Skeletal muscle satellite cell (primary cell): Measurements from ENCODE around the gene ZDHHC14.

Experiments used
- H3K27me3 ChIP-seq: 2 replicates; pipeline ENCODE4 v1.7.0; 2013; ENCODE audit warnings: low read length; ENCODE audit not compliant: control insufficient read depth, insufficient read depth
- H3K36me3 ChIP-seq: 2 replicates; pipeline ENCODE4 v1.7.0; 2013; ENCODE audit warnings: mild to moderate bottlenecking, control low read depth, low read length; ENCODE audit not compliant: insufficient read depth
- H3K4me1 ChIP-seq: 2 replicates; pipeline ENCODE4 v1.7.0; 2013; ENCODE audit warnings: low read length; ENCODE audit not compliant: control insufficient read depth, insufficient read depth
- H3K4me2 ChIP-seq: 2 replicates; pipeline ENCODE4 v1.7.0; 2013; ENCODE audit warnings: mild to moderate bottlenecking, low read length
- H3K4me3 ChIP-seq: 2 replicates; pipeline ENCODE4 v1.7.0; 2013; ENCODE audit warnings: low read length
- H3K9ac ChIP-seq: 2 replicates; pipeline ENCODE4 v1.7.0; 2013; ENCODE audit warnings: mild to moderate bottlenecking, low read depth, low read length, moderate library complexity
- H3K9me3 ChIP-seq: replicated peaks from 2 replicates; pipeline ENCODE4 v1.7.0; 2013; ENCODE audit warnings: mild to moderate bottlenecking, control low read depth, low read length

ZDHHC14 gene

GRCh38 chr6:157535340-157536222 lies 154.6 kb downstream of the ZDHHC14 start:
- H3K27me3 ChIP-seq: no peaks in the 10 kb centered on the region
- H3K9me3 ChIP-seq: no peaks in the 10 kb centered on the region
- H3K36me3 ChIP-seq: no peaks in the 10 kb centered on the region
- H3K4me2 ChIP-seq: peak overlapping the region; percentile 47
- H3K4me3 ChIP-seq: no peak overlapping the region
- H3K4me1 ChIP-seq: peaks cover 15% of the 10 kb centered on the region
- no peak overlapping the region for H3K9ac ChIP-seq

DNA sequence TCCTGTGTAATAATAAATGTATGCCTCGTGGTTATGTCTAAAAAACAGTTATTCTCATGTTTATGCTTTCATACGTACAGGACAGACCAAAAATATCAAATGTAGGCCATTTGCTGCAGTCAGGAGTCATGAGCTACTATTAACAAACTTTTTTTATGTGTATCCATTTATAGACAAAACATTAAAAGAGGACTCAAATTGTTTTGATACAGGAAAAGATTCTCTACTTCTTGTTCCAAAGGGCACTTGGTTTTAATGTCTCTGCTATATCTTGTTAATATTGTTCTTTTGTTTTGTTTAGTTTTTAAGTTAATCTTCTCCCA lies 155.2 kb downstream of the ZDHHC14 start:
- H3K27me3 ChIP-seq: no peaks in the 10 kb centered on the region
- no peaks in the 10 kb centered on the region for H3K9me3 ChIP-seq
- H3K4me2 ChIP-seq: peak overlapping the region; percentile 47
- peaks cover 15% of the 10 kb centered on the region for H3K4me1 ChIP-seq
- no peak overlapping the region for H3K4me3 ChIP-seq
- H3K9ac ChIP-seq: no peak overlapping the region
- H3K36me3 ChIP-seq: no peaks in the 10 kb centered on the region

GRCh38 chr6:157537556-157537955 lies 156.6 kb downstream of the ZDHHC14 start:
- Histone ChIP-seq H3K27me3 (no peaks in the 10 kb centered on the region), H3K36me3 (no peaks in the 10 kb centered on the region), H3K9me3 (no peaks in the 10 kb centered on the region), H3K4me1 (peaks cover 15% of the 10 kb centered on the region), H3K4me3 (no peak overlapping the region), H3K9ac (no peak overlapping the region), H3K4me2 (no peak overlapping the region)

DNA sequence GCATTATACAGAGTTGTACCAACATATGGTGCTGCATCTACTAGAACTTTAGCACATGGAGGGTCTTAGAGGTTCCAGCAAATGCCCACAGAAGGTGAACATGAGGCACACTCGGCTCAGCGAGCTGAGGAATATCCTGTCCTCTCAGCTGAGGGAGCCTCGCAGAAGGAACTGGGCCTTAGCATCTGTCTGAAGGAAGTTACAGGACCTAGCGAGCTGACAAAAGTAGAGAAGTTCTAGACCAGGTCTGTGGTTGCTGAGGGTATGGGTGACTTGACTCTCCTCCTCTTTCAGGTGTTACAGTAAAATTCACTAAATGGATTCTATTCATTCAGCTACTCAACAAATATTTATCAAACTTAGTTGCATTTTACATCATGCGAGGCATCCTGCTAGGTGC lies 157.2 kb downstream of the ZDHHC14 start:
- H3K4me2 ChIP-seq: no peak overlapping the region
- H3K4me1 ChIP-seq: peaks cover 15% of the 10 kb centered on the region
- H3K9ac ChIP-seq: no peak overlapping the region

GRCh38 chr6:157538698-157539097 lies 157.7 kb downstream of the ZDHHC14 start:
- no peaks in the 10 kb centered on the region for H3K36me3 ChIP-seq
- H3K4me2 ChIP-seq: no peak overlapping the region
- H3K9ac ChIP-seq: no peak overlapping the region
- no peak overlapping the region for H3K4me3 ChIP-seq
- H3K9me3 ChIP-seq: no peaks in the 10 kb centered on the region
- peaks cover 15% of the 10 kb centered on the region for H3K4me1 ChIP-seq
- no peaks in the 10 kb centered on the region for H3K27me3 ChIP-seq

More for the DNA sequence above, 157.2 kb downstream of the ZDHHC14 start:
- no peak overlapping the region for H3K4me3 ChIP-seq
- no peaks in the 10 kb centered on the region for H3K9me3 ChIP-seq
- H3K27me3 ChIP-seq: no peaks in the 10 kb centered on the region
- no peaks in the 10 kb centered on the region for H3K36me3 ChIP-seq

DNA sequence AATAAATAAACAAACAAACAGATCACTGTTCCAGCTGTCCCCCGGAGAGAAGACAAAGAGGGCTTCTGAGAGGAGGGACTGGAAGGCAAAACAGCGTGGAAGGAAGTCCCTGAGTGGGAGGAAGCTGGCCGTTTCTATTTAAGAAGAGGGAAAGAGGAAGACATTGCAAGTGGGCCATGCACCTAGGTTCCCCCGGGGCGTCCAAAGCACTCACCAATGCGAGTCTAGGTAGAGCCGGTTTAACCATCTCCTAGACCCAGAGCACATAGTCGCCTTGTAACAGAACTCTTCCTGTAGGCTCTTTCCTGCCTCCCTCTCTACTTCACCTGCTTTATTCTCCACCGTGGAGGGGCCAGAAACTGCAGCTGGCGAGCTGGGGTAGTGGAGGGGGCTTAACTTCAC lies 158.4 kb downstream of the ZDHHC14 start:
- Histone ChIP-seq H3K4me3 (no peak overlapping the region), H3K4me1 (peaks cover 15% of the 10 kb centered on the region), H3K4me2 (no peak overlapping the region), H3K27me3 (no peaks in the 10 kb centered on the region), H3K9me3 (no peaks in the 10 kb centered on the region), H3K36me3 (no peaks in the 10 kb centered on the region), H3K9ac (no peak overlapping the region)

DNA sequence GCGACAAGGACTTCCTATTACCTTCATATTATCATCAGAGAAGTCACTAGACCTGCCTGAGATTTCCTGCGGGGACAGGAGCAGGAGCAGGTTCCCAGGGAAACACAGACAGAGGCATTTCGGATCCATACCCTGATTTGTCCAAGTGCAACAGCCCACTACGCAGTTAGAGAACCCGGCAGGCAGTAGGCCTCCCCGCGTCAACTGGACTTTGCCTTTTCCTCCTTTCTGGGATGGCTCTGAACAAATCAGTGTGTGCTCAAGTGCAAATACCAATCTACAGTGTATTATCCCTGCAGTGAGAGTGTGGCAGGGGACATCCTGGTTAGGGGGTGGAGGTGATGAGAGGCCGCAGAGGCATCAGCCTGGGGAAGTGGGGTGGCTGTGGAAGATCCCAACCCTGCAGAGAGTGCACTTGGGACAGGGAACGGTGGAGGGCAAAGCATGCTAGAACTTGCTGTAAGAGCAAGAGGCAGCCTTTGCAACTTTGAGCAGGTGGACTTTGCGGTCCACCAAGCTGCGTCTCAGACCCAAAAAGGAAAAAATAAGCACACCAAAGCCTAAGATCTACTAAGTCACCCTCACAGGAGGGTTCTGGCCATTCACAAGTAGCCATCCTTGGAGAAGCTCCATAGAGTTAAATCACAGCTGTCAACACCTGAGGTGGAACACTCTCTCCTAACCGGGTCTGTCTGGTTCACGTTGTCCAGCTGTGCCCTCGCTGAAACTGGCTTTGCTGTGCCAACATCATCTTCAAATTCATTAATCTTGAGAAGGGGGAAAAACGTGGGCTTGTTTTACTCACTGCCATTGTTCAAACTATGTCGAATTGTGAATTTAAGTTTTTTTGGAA lies 159.1 kb downstream of the ZDHHC14 start:
- Histone ChIP-seq H3K36me3 (no peaks in the 10 kb centered on the region), H3K9me3 (no peaks in the 10 kb centered on the region), H3K4me3 (no peak overlapping the region), H3K9ac (no peak overlapping the region), H3K4me2 (no peak overlapping the region), H3K4me1 (peaks cover 15% of the 10 kb centered on the region), H3K27me3 (no peaks in the 10 kb centered on the region)

GRCh38 chr6:157541618-157542413 lies 160.8 kb downstream of the ZDHHC14 start:
- Histone ChIP-seq H3K4me2 (no peak overlapping the region), H3K4me1 (no peaks in the 10 kb centered on the region), H3K27me3 (no peaks in the 10 kb centered on the region), H3K9ac (no peak overlapping the region), H3K4me3 (no peak overlapping the region), H3K36me3 (no peaks in the 10 kb centered on the region), H3K9me3 (no peaks in the 10 kb centered on the region)

GRCh38 chr6:157542414-157543160 lies 161.6 kb downstream of the ZDHHC14 start:
- Histone ChIP-seq H3K27me3 (no peaks in the 10 kb centered on the region), H3K4me2 (no peak overlapping the region), H3K36me3 (no peaks in the 10 kb centered on the region), H3K4me1 (no peaks in the 10 kb centered on the region), H3K4me3 (no peak overlapping the region), H3K9ac (no peak overlapping the region), H3K9me3 (no peaks in the 10 kb centered on the region)

- Histone ChIP-seq H3K27me3 (no peaks in the 10 kb centered on the region), H3K9me3 (no peaks in the 10 kb centered on the region), H3K4me3 (no peak overlapping the region), H3K4me1 (no peaks in the 10 kb centered on the region), H3K9ac (no peak overlapping the region), H3K36me3 (no peaks in the 10 kb centered on the region), H3K4me2 (no peak overlapping the region)
Measured at GRCh38 chr6:157546321-157546720, 165.3 kb downstream of the ZDHHC14 start.

DNA sequence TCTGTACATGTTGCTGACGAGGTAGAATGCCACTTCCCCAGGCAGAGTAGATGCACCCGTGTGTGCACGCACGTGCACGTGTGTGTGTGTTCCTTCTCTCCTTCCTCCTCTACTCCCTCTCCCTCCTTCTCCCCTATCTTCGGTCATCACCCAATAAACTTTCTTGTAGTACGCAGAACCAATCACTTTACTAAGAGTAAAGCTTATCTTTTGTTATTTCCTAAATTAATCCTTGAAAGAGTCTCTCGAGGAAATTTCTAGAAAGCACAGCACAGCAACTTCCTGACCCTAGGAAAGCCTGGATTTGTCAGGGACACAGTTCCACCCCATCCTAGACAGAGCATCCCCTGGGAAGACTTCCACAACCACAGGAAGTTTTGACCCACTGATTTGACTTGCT lies 166.1 kb downstream of the ZDHHC14 start:
- Histone ChIP-seq H3K9ac (no peak overlapping the region), H3K27me3 (no peaks in the 10 kb centered on the region), H3K36me3 (no peaks in the 10 kb centered on the region), H3K9me3 (no peaks in the 10 kb centered on the region), H3K4me3 (no peak overlapping the region), H3K4me2 (no peak overlapping the region), H3K4me1 (no peaks in the 10 kb centered on the region)
